HEK293 (cell line): ENCODE measurements around the gene CMTM1.

ENCODE experiments used
- GLIS1 ChIP-seq: fragments of 450-650 bp; formaldehyde crosslinking; IDR thresholded peaks from 2 replicates; pipeline ENCODE4 v1.5.1; 2016; ENCODE audit warnings: missing biosample characterization, missing genetic modification characterization
- HOXA7 ChIP-seq: sonication (generic); formaldehyde crosslinking; IDR thresholded peaks from 2 replicates; pipeline ENCODE4 v1.8.1; 2022; ENCODE audit warnings: missing genetic modification reagents, borderline replicate concordance
- OSR2 ChIP-seq: fragments of 450-650 bp; formaldehyde crosslinking; IDR thresholded peaks from 2 replicates; pipeline ENCODE4 v1.5.1; 2016; ENCODE audit warnings: missing biosample characterization, missing genetic modification characterization
- YY1 ChIP-seq: fragments of 450-650 bp; formaldehyde crosslinking; IDR thresholded peaks from 2 replicates; pipeline ENCODE4 v1.5.1; 2018; ENCODE audit warnings: missing biosample characterization, missing genetic modification characterization
- ZBTB11 ChIP-seq: fragments of 450-650 bp; formaldehyde crosslinking; conservative IDR thresholded peaks from 2 replicates; pipeline ENCODE4 v1.5.1; 2016; ENCODE audit warnings: low read depth, missing biosample characterization, missing genetic modification characterization
- ZNF214 ChIP-seq: fragments of 450-650 bp; formaldehyde crosslinking; IDR thresholded peaks from 2 replicates; pipeline ENCODE4 v1.5.1; 2017; ENCODE audit warnings: missing biosample characterization, mild to moderate bottlenecking, missing genetic modification characterization, borderline replicate concordance
- ZNF23 ChIP-seq: fragments of 450-650 bp; formaldehyde crosslinking; IDR thresholded peaks from 2 replicates; pipeline ENCODE4 v1.5.1; 2016; ENCODE audit warnings: missing biosample characterization, missing genetic modification characterization, borderline replicate concordance
- ZNF274 ChIP-seq, 2 experiments: fragments of 200-500 bp in 1 of 2; fragments of 450-650 bp in 1 of 2; sonication (Bioruptor generic) in 1 of 2; formaldehyde crosslinking in 1 of 2; IDR thresholded peaks; 2 replicates each; pipeline versions ENCODE4 v1.5.1 to v1.6.1; 2014 to 2016; ENCODE audit warnings: borderline replicate concordance in 1 of 2, inconsistent platforms in 1 of 2, low read length in 1 of 2, missing biosample characterization in 1 of 2, missing genetic modification characterization in 1 of 2
- ZNF280D ChIP-seq: fragments of 450-650 bp; formaldehyde crosslinking; IDR thresholded peaks from 2 replicates; pipeline ENCODE4 v1.5.1; 2016; ENCODE audit warnings: missing biosample characterization, missing genetic modification characterization
- ZNF416 ChIP-seq: fragments of 450-650 bp; formaldehyde crosslinking; IDR thresholded peaks from 2 replicates; pipeline ENCODE4 v1.5.1; 2016; ENCODE audit warnings: missing biosample characterization, missing genetic modification characterization
- ZNF530 ChIP-seq: fragments of 450-650 bp; formaldehyde crosslinking; IDR thresholded peaks from 2 replicates; pipeline ENCODE4 v1.5.1; 2016; ENCODE audit warnings: low read depth, missing biosample characterization, missing genetic modification characterization
- TF ChIP-seq, protein P1 (sequence below): fragments of 450-650 bp; formaldehyde crosslinking; IDR thresholded peaks from 2 replicates; pipeline ENCODE4 v1.5.1; 2016; ENCODE audit warnings: missing biosample characterization, missing genetic modification characterization
- TF ChIP-seq, protein P2 (sequence below): fragments of 450-650 bp; formaldehyde crosslinking; IDR thresholded peaks from 2 replicates; pipeline ENCODE4 v1.5.1; 2016; ENCODE audit warnings: missing biosample characterization, missing genetic modification characterization, borderline replicate concordance

- TF ChIP-seq HOXA7 (CRISPR knock-in tag) (no peak), ZNF23 (tag by site-specific recombination) (no peak), ZNF274 (IDR thresholded peaks at IDR 0.05; ENCODE audit: low read length) (no peak), ZNF274 (tag by site-specific recombination; IDR thresholded peaks at IDR 0.05; ENCODE audit: borderline replicate concordance) (no peak), GLIS1 (tag by site-specific recombination) (no peak), ZNF214 (tag by site-specific recombination) (no peak), YY1 (tag by site-specific recombination) (no peak), ZNF416 (tag by site-specific recombination) (no peak), ZNF280D (tag by site-specific recombination) (no peak), OSR2 (tag by site-specific recombination) (no peak), ZNF530 (tag by site-specific recombination) (no peak), ZBTB11 (tag by site-specific recombination) (no peak)
- TF ChIP-seq, protein P1, sequence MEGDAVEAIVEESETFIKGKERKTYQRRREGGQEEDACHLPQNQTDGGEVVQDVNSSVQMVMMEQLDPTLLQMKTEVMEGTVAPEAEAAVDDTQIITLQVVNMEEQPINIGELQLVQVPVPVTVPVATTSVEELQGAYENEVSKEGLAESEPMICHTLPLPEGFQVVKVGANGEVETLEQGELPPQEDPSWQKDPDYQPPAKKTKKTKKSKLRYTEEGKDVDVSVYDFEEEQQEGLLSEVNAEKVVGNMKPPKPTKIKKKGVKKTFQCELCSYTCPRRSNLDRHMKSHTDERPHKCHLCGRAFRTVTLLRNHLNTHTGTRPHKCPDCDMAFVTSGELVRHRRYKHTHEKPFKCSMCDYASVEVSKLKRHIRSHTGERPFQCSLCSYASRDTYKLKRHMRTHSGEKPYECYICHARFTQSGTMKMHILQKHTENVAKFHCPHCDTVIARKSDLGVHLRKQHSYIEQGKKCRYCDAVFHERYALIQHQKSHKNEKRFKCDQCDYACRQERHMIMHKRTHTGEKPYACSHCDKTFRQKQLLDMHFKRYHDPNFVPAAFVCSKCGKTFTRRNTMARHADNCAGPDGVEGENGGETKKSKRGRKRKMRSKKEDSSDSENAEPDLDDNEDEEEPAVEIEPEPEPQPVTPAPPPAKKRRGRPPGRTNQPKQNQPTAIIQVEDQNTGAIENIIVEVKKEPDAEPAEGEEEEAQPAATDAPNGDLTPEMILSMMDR (tag by site-specific recombination) = no peak
- TF ChIP-seq, protein P2, sequence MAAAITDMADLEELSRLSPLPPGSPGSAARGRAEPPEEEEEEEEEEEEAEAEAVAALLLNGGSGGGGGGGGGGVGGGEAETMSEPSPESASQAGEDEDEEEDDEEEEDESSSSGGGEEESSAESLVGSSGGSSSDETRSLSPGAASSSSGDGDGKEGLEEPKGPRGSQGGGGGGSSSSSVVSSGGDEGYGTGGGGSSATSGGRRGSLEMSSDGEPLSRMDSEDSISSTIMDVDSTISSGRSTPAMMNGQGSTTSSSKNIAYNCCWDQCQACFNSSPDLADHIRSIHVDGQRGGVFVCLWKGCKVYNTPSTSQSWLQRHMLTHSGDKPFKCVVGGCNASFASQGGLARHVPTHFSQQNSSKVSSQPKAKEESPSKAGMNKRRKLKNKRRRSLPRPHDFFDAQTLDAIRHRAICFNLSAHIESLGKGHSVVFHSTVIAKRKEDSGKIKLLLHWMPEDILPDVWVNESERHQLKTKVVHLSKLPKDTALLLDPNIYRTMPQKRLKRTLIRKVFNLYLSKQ = no peak
These were observed 6.1 kb upstream of the CMTM1 start for GRCh38 chr16:66560107-66560506.
